Esophagus muscularis mucosa (tissue), 4 donors: ENCODE results near the gene NRN1. TPM values are rescaled to one million over a fixed set of nuclear protein-coding genes. Genes with fewer than 3 reads are reported as not detected.

Experiments
- DNase-seq: peaks from one replicate; pipeline ENCODE4 v3.0.0-alpha.2; 2017; ENCODE audit errors: extremely low spot score
- H3K27ac ChIP-seq, 4 donors: fragments of 200-600 bp; sonication (generic); replicated peaks in 1 of 4; 1 replicate in 3 of 4; 2 replicates in 1 of 4; pipeline ENCODE4 v1.5.1; 2016 to 2019; ENCODE audit warnings: mild to moderate bottlenecking in 1 of 4
- H3K27me3 ChIP-seq, 4 donors: fragments of 200-600 bp; sonication (generic); one replicate each; pipeline versions ENCODE4 v1.5.1 to v1.6.0; 2016 to 2019
- H3K36me3 ChIP-seq, 4 donors: fragments of 200-600 bp; sonication (generic); one replicate each; pipeline ENCODE4 v1.5.1; 2016 to 2019
- H3K4me1 ChIP-seq, 4 donors: fragments of 200-600 bp; sonication (generic); one replicate each; pipeline ENCODE4 v1.5.1; 2016 to 2019
- H3K4me3 ChIP-seq, 4 donors: fragments of 200-600 bp; sonication (generic); 1 replicate in 2 of 4; 2 replicates in 2 of 4; pipeline ENCODE4 v1.5.1; 2016 to 2019; ENCODE audit warnings: mild to moderate bottlenecking in 4 of 4, moderate library complexity in 1 of 4
- H3K9me3 ChIP-seq, 4 donors: fragments of 200-600 bp; sonication (generic); 1 replicate in 3 of 4; 2 replicates in 1 of 4; pipeline ENCODE4 v1.5.1; 2016 to 2019
- CTCF ChIP-seq, 3 experiments: fragments of 200-600 bp in 2 of 3; fragments of 450-650 bp in 1 of 3; sonication (generic) in 2 of 3; IDR thresholded peaks; one replicate each; pipeline ENCODE4 v1.5.1; 2017 to 2019; ENCODE audit warnings: antibody characterized with exemption in 3 of 3, mild to moderate bottlenecking in 2 of 3, moderate library complexity in 1 of 3
- EP300 ChIP-seq: sonication (generic); formaldehyde crosslinking; IDR thresholded peaks from one replicate; pipeline ENCODE4 v1.6.1; 2017; ENCODE audit warnings: antibody characterized with exemption
- POLR2A ChIP-seq: fragments of 450-650 bp; IDR thresholded peaks from one replicate; pipeline ENCODE4 v1.6.1; 2017; ENCODE audit warnings: antibody characterized with exemption, moderate library complexity, mild to moderate bottlenecking, low read depth
- POLR2AphosphoS5 ChIP-seq, 2 donors: sonication (generic); formaldehyde crosslinking; IDR thresholded peaks; one replicate each; pipeline ENCODE4 v1.6.1; 2017; ENCODE audit warnings: antibody characterized with exemption in 2 of 2
- WGBS: methylation state at CpG from one replicate; pipeline ENCODE4 v1.1.5; 2018; 5-methylcytosine and 5-hydroxymethylcytosine counted together
- intact Hi-C: fragments of 100-400 bp; cut with DNase I; formaldehyde crosslinking; loops from one replicate; pipeline ENCODE4 v1.15.1; 2023
- total RNA-seq, 4 donors: library from RNA; depleted of rRNA; stranded (reverse); fragments of >200 nt; gene quantifications; one replicate each; pipeline versions ENCODE4 v1.1.0 to v1.2.1, GENCODE V29; 2016

The NRN1 gene
- total RNA-seq, 4 donors from 2014 or later: 12.9 to 24.2 (median 19.7) TPM

- no peak for DNase-seq
- 38% methylated on average over 7 of the region's 7 CpGs for WGBS
- Histone ChIP-seq H3K4me1 (peaks cover 3 to 20% (median 12%) of the 10 kb centered on the region in 4 donors), H3K36me3 (no peaks in the 10 kb centered on the region), H3K9me3 (no peaks in the 10 kb centered on the region), H3K4me3 (no peak overlapping the region), H3K27me3 (no peaks in the 10 kb centered on the region), H3K27ac (no peak overlapping the region)
- no peak for TF ChIP-seq POLR2AphosphoS5 (IDR thresholded peaks at IDR 0.05)
- no peak for TF ChIP-seq EP300
- no peak for TF ChIP-seq CTCF (IDR thresholded peaks at IDR 0.05)
- no peak for TF ChIP-seq POLR2A
- intact Hi-C loops: no loop called here
Measured at GRCh38 chr6:5981126-5982026, 25.3 kb downstream of the NRN1 start.

GRCh38 chr6:5979650-5980420 is 26.9 kb downstream of the NRN1 start:
- peak; percentile 43 to 52 for TF ChIP-seq POLR2AphosphoS5 (IDR thresholded peaks at IDR 0.05)
- no peak for TF ChIP-seq POLR2A
- no peak for TF ChIP-seq CTCF (IDR thresholded peaks at IDR 0.05)
- TF ChIP-seq EP300: no peak

GRCh38 chr6:5976811-5977210 is 29.9 kb downstream of the NRN1 start:
- H3K27ac ChIP-seq: no peak overlapping the region
- 80% methylated on average over 3 of the region's 3 CpGs for WGBS

More at GRCh38 chr6:5979650-5980420, 26.9 kb downstream of the NRN1 start:
- H3K36me3 ChIP-seq: no peaks in the 10 kb centered on the region
- H3K27ac ChIP-seq: no peak overlapping the region
- no peaks in the 10 kb centered on the region for H3K27me3 ChIP-seq
- no peaks in the 10 kb centered on the region for H3K9me3 ChIP-seq
- intact Hi-C loops: no loop called here
- 44% methylated on average over 9 of the region's 9 CpGs for WGBS
- no peak for DNase-seq
- H3K4me1 ChIP-seq: peaks cover 3 to 20% (median 12%) of the 10 kb centered on the region in 4 donors
- no peak overlapping the region for H3K4me3 ChIP-seq

More at GRCh38 chr6:5976811-5977210, 29.9 kb downstream of the NRN1 start:
- no peaks in the 10 kb centered on the region for H3K36me3 ChIP-seq
- DNase-seq: no peak
- H3K27me3 ChIP-seq: peaks cover 0 to 11% (median 0%) of the 10 kb centered on the region in 4 donors
- H3K4me3 ChIP-seq: no peak overlapping the region
- TF ChIP-seq POLR2AphosphoS5 (IDR thresholded peaks at IDR 0.05) (no peak), POLR2A (no peak), EP300 (no peak), CTCF (IDR thresholded peaks at IDR 0.05) (no peak)
- H3K4me1 ChIP-seq: peaks cover 3 to 15% (median 8%) of the 10 kb centered on the region in 4 donors
- no peaks in the 10 kb centered on the region for H3K9me3 ChIP-seq
- intact Hi-C loops: no loop called here
